ENCODE measurements around the gene F5. TPM values are rescaled to one million over a fixed set of nuclear protein-coding genes. Genes with fewer than 3 reads are reported as not detected.
A peak's percentile ranks its signal among the peaks of the same experiment; 100 is the strongest.

F5 gene
- total and polyA plus RNA-seq, 2 of the 13 experiments (the other 11 are each of a cell fraction or from before 2014, with no cell fraction given): 38.3 to 64.0 TPM

DNA sequence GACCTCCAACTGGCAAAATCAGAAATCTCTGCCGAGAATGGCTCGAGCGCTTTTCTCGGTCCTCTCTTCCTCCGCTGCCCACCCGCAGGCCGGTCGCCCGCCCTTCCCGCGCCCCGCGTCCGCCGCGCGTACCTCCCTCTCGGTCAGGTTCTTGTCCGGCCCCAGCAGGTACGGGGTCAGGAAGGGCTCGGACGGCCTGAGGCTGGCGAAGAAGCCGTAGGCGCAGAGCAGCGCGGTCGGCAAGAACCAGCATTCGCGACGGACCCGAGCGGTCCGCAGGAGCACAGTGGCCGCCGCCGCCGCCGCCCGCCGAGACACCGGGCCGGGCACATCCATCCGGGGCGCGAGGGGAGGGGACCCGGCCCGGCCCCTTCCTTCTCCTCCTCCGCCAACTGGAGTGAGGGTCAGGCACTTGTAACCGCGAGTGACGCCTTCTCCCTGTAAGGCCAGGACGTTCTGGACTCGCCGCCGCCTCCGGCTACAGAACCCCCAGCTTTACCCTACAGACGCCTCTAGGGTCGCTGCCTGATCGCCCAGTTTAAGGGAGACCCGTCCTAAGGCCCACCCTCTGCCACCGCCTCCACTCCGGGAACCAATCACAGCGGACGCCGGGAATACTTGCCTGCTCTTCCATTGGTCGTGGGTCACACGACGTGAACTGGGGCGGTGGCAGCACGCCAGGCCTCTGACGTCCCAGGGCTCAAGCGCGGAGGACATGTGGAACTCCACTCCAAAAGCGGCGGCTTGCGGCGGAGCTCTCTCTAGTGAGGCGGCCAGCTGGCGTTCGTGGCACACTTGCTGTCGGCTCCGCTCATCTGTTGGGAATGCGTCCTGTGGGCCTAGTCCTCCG, 100.6 kb downstream of the F5 start, which contains the start of gene SLC19A2 (continued):
- TF ChIP-seq GATA4 (IDR thresholded peaks at IDR 0.05; ENCODE audit: borderline replicate concordance, low read depth) (peak; percentile 51; the same call in 1 of the 2 replicates), ZNF674 (CRISPR knock-in tag; IDR thresholded peaks at IDR 0.05; ENCODE audit: low read depth) (no peak), CBX2 (IDR thresholded peaks at IDR 0.05; ENCODE audit: low read depth, low read length) (no peak), CBX2 (CRISPR knock-in tag; IDR thresholded peaks at IDR 0.05; ENCODE audit: low read depth) (no peak), ZNF772 (CRISPR knock-in tag; IDR thresholded peaks at IDR 0.05) (peak; percentile 89; the same call in 1 of the 2 replicates), HOXD1 (CRISPR knock-in tag; IDR thresholded peaks at IDR 0.05) (peak; percentile 86; the same call in 1 of the 2 replicates), SMYD3 (CRISPR knock-in tag; IDR thresholded peaks at IDR 0.05) (no peak), CBFB (CRISPR knock-in tag; IDR thresholded peaks at IDR 0.05) (peak; percentile 59; the same call in 1 of the 2 replicates), HNRNPUL1 (IDR thresholded peaks at IDR 0.05; ENCODE audit: low read depth, low read length) (no peak), ARNT2 (CRISPR knock-in tag; IDR thresholded peaks at IDR 0.05; ENCODE audit: low read depth) (peak; percentile 83; the same call in 1 of the 2 replicates), ZFYVE20 (CRISPR knock-in tag; IDR thresholded peaks at IDR 0.05; ENCODE audit: borderline replicate concordance, low read depth) (no peak)
- TF ChIP-seq, protein P1, sequence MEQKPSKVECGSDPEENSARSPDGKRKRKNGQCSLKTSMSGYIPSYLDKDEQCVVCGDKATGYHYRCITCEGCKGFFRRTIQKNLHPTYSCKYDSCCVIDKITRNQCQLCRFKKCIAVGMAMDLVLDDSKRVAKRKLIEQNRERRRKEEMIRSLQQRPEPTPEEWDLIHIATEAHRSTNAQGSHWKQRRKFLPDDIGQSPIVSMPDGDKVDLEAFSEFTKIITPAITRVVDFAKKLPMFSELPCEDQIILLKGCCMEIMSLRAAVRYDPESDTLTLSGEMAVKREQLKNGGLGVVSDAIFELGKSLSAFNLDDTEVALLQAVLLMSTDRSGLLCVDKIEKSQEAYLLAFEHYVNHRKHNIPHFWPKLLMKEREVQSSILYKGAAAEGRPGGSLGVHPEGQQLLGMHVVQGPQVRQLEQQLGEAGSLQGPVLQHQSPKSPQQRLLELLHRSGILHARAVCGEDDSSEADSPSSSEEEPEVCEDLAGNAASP (CRISPR knock-in tag; IDR thresholded peaks at IDR 0.05; ENCODE audit: borderline replicate concordance): peak; percentile 1
- TF ChIP-seq, protein P2, sequence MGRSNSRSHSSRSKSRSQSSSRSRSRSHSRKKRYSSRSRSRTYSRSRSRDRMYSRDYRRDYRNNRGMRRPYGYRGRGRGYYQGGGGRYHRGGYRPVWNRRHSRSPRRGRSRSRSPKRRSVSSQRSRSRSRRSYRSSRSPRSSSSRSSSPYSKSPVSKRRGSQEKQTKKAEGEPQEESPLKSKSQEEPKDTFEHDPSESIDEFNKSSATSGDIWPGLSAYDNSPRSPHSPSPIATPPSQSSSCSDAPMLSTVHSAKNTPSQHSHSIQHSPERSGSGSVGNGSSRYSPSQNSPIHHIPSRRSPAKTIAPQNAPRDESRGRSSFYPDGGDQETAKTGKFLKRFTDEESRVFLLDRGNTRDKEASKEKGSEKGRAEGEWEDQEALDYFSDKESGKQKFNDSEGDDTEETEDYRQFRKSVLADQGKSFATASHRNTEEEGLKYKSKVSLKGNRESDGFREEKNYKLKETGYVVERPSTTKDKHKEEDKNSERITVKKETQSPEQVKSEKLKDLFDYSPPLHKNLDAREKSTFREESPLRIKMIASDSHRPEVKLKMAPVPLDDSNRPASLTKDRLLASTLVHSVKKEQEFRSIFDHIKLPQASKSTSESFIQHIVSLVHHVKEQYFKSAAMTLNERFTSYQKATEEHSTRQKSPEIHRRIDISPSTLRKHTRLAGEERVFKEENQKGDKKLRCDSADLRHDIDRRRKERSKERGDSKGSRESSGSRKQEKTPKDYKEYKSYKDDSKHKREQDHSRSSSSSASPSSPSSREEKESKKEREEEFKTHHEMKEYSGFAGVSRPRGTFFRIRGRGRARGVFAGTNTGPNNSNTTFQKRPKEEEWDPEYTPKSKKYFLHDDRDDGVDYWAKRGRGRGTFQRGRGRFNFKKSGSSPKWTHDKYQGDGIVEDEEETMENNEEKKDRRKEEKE (IDR thresholded peaks at IDR 0.05): no peak
- TF ChIP-seq, protein P3, sequence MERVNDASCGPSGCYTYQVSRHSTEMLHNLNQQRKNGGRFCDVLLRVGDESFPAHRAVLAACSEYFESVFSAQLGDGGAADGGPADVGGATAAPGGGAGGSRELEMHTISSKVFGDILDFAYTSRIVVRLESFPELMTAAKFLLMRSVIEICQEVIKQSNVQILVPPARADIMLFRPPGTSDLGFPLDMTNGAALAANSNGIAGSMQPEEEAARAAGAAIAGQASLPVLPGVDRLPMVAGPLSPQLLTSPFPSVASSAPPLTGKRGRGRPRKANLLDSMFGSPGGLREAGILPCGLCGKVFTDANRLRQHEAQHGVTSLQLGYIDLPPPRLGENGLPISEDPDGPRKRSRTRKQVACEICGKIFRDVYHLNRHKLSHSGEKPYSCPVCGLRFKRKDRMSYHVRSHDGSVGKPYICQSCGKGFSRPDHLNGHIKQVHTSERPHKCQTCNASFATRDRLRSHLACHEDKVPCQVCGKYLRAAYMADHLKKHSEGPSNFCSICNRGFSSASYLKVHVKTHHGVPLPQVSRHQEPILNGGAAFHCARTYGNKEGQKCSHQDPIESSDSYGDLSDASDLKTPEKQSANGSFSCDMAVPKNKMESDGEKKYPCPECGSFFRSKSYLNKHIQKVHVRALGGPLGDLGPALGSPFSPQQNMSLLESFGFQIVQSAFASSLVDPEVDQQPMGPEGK (CRISPR knock-in tag; IDR thresholded peaks at IDR 0.05): peak; percentile 9; the same call in 1 of the 2 replicates
- TF ChIP-seq, protein P4, sequence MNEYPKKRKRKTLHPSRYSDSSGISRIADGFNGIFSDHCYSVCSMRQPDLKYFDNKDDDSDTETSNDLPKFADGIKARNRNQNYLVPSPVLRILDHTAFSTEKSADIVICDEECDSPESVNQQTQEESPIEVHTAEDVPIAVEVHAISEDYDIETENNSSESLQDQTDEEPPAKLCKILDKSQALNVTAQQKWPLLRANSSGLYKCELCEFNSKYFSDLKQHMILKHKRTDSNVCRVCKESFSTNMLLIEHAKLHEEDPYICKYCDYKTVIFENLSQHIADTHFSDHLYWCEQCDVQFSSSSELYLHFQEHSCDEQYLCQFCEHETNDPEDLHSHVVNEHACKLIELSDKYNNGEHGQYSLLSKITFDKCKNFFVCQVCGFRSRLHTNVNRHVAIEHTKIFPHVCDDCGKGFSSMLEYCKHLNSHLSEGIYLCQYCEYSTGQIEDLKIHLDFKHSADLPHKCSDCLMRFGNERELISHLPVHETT (CRISPR knock-in tag; conservative IDR thresholded peaks at IDR 0.05): 0 out of 2 replicates have a peak, but pooled peaks have one; percentile 13

Data from HepG2 (cell line).